ENCODE results near the gene UBE2D3.
A peak's percentile ranks its signal among the peaks of the same experiment; 100 is the strongest.
"Not testable (repeated sequence)": the region's sequence is repeated elsewhere in the genome, so short reads cannot be mapped to it uniquely, and the experiment has no call there.

Gene UBE2D3

DNA sequence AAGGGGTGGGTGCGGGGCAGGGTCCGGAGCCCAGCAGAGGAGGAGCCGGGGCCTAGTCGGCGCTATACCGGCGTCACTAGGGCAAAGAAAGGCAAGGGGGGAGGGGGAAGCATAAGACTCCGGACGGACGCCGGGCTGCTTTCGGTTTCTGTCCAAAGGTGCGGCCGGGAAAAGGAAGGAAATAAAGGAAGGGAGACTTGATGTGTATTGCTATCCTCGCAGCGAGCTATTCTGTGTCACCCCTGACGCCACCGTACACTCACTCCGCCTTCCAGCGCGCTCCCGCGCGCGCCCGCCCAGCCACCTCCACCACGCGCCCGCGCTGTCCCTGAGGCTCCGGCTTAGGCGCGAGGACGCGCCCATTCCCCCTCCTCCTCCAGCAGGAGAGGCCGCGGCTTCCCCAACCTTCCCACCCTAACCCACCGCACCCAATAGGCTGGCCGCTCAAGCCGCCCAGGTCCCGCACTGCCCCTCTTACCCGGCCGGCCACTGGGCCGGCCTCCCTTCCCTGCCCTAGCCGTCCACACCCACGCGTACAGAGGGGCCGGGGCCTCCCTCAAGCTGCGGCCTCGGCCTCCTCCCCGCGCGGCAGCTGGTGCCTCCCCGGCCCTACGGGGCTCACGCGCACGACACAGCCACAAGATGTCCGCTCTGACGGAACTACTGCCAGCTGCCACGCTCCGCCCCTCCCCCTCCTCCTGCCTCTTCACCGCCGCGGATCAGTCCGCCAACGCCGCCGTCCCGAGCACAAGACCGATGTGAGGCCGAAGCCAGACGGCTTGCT lies at the start of gene UBE2D3:
Gene UBE2D3, minus strand, starts transcription at position 662 of the 784 bp plus-strand sequence. CDS start 1,043 bp downstream, outside the sequence.
- DNase-seq (ENCODE audit: low spot score) = peak; percentile 92

DNA sequence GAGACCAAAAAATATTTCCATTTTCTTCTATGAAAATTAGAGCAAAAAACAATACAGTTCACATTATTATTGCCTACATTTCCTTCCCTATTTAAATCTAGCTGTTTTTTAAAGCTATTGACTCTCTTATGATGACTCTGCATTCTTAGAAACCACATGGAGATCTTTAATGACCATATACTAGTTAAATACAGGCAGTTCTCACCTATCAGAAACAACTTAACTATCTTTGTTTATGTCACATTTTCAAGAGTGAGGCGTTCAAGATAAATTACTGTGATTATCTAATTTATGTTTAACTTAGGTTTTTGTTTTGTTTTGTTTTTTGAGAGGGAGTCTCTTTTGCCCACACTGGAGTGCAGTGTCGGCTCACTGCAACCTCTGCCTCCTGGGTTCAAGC lies 44.4 kb upstream of the UBE2D3 start:
- peak; percentile 23 for DNase-seq (ENCODE audit: low spot score)

DNA sequence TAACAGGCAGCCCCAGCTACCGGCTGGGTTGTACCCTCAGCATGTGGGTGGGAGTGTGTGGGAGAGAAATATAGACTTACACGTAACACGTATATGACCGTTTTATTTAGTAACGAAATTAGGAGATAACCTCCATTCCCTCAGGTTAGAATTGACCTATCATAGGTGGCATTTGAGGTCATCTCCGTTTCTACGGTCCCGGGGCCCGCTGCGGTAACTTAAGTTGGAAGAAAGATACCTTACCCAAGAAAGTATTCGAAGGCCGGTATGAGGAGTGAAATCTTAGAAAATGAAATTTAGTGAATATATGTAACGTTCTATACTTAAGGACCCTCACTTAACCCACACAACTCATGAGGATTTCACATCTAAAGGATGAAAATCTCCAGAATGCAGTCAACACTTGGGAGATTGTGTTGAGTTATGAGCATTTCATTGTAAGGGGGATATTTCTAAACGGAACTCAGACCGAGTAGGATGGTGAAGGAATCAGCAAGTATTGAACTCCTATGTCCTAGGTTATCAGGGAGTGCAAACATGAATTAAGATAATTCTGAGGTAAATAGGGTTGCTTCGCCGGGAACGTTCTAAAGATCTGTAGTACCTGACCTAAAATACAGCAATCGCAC lies 42.3 kb upstream of the UBE2D3 start:
- peak; percentile 23 for DNase-seq (ENCODE audit: low spot score)

DNA sequence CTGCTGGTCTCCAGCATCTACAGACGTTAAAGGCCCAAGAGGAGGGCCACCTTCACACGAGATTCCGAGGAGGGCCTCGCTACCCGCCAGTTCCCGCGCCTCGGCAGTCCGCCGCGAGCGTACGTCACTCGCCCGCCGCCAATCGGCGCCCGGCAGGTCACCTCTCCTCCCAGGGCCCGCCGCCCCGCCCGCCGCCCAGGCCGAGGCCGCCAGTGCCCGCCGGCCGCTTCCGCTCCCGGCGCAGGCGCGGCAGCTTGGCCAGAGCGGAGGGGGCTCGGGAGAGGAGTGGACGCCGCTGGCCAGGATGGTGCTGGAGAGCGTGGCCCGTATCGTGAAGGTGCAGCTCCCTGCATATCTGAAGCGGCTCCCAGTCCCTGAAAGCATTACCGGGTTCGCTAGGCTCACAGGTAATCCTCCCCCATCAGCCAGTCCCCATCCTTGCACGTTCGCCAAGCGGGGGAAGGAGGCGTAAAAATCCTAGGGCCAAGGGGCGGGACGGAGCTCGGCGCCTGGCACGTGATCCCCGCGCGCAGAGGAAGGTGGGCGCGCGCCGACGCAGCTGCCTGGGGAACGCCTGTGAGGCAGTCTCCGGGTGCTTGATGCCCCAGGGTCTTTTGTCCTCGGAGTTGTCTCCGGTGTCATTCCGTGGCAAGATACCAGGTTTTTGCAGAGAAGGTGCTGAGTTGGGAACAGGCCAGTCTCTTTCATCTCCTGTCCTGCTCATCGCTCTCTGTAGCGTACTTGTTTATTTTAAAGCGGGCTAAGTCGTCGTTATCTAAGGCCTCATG lies 41.6 kb upstream of the UBE2D3 start, which contains the start of gene CISD2:
Gene CISD2, plus strand, starts transcription at position 212 of the 788 bp plus-strand sequence. Its CDS starts 93 bp downstream, at position 305.
- peak; percentile 94 for DNase-seq (ENCODE audit: low spot score)

DNA sequence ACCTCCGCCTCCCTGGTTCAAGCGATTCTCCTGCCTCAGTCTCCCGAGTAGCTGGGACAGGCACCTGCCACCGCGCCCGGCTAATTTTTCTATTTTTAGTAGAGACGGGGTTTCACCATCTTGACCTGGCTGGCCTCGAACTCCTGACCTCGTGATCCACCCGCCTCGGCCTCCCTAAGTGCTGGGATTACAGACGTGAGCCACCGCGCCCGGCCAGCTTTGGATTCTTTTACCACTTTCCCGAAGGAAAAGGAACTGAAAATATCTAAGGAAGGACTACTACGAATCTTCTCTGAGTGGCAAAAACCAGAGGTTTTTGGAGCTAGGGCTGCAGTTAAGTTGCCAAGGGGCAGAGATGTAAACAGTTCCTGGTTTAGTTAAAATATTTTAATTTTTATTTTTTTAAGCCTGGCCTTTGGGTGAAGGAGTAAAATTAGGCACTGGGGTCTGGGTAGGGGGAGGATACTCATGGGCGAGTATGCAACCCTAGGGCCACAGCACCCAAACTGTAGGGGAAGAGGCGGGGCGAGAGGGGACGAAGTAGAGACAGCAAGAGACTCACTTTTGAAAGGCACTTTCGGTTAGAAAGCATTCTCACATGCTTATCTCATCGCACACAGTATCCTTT lies 40.9 kb upstream of the UBE2D3 start:
- DNase-seq (ENCODE audit: low spot score) = no peak

GRCh38 chr4:102867278-102868152 lies 40.2 kb upstream of the UBE2D3 start:
- DNase-seq (ENCODE audit: low spot score) = peak; percentile 77

DNA sequence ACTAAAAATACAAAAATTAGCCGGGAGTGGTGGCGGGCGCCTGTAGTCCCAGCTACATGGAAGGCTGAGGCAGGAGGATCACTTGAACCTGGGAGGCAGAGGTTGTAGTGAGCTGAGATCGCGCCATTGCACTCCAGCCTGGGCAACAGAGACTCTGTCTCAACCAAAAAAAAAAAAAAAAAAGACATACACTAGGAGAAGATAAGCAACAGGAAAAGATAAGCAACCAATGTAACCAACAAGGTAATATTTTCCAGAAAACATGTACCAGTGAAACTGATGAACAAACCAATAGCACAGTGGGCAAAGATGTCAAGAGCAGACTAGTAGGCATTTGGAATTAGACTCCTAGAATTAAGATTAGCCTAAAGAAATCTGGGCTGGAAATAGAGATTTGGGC lies 38.0 kb upstream of the UBE2D3 start:
- not testable (repeated sequence) for DNase-seq (ENCODE audit: low spot score)

DNA sequence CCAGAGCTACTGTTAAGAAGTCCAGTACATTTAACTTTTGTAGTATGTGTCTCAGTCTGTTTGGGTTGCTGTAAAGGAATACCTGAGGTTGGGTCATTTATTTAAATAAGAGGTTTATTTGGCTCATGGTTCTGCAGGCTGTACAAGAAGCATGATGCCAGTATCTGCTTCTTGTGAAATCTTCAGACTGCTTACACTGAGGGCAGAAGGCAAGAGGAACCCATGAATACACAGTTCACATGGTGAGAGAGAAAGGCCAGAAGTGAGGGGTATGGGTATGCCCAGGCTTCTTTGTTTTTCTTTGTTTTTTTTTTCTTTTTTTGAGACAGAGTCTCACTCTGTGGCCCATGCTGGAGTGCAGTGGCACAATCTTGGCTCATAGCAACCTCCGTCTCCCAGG lies 35.4 kb upstream of the UBE2D3 start:
- DNase-seq (ENCODE audit: low spot score) = no peak

- no peak for DNase-seq (ENCODE audit: low spot score)
Measured at GRCh38 chr4:102862016-102862415, 34.7 kb upstream of the UBE2D3 start.

DNA sequence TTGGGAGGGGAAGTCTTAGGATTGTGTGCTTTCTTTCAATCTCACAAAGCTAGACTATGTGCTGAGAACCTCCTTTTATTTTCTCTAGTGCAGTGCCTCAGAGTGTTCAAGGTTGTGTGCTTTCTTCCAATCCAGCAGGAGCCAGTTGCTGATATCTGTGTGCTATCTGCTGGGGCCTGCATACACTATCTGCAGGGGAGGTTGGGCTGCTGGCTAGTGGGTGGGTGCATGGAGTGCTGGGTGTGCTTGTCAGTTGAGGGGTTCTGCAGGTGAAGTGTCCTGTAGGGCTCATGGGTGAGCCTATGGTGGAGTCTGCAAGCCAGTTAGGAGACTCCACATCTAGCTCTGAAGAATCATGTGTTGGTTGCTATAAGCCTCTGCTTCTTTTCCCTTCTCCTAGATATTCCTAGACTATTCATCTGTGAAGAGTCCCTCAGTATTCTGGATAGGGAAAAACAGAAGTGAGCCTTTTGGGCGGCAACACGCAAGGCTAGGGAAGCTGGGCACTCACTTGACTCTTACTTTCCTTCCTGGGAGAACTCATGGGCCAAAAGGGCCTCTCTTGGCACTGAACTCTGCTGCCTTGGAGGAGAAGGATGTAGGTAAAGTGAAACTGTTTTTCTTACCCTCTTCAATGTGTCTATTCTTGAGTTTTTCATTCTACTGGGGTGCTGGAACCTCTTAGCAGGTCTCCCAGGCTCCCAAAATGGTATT lies 33.4 kb upstream of the UBE2D3 start:
- DNase-seq (ENCODE audit: low spot score) = no peak

DNA sequence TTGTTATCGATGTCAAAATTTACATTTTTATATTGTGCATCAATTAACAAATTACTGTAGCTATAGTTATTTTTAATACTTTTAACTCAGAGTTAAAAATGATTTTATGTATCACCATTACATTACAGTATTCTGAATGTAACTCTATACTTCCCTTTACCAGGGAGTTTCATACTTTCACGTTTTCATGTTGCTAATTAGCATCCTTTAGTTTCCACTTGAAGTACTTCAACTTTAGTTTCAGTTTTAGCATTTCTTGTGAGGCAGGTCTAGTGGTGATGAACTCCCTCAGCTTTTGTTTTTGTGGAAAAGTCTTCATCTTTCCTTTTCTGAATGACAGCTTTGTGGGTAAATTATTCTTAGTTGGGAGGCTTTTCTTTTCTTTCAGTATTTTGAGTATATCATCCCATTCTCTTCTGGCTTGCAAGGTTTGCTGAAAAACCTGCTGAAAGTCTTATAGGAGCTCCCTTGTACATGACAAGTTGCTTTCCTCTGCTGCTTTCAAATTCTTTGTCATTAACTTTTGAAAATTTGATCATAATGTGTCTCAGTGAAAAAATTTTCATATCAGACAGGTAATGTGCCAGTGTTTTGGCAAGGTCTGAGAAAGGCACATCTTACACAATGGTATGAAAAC lies 31.6 kb upstream of the UBE2D3 start:
- no peak for DNase-seq (ENCODE audit: low spot score)

GRCh38 chr4:102850370-102850769 lies 23.0 kb upstream of the UBE2D3 start:
- no peak for DNase-seq (ENCODE audit: low spot score)

- DNase-seq (ENCODE audit: low spot score) = no peak
Measured at GRCh38 chr4:102849579-102850104, 22.3 kb upstream of the UBE2D3 start.

DNA sequence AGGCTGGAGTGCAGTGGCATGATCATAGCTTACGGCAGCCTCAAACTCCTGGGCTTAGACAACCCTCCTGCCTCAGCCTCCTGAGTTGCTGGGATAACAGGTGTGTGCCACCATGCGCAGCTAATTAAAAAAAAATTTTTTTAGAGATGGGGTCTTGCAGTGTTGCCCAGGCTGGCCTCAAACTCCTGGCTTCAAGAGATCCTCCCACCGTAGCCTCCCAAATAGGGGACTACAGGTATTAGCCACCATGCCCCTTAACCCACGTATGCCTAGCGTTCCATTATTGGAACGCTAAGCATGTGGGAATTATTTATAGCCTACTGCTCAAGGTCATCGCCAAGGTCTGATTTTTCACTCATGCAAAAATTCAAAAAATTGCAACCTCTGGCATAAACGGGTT lies 20.3 kb upstream of the UBE2D3 start:
- no peak for DNase-seq (ENCODE audit: low spot score)

- no peak for DNase-seq (ENCODE audit: low spot score)
Measured at GRCh38 chr4:102843938-102844337, 16.6 kb upstream of the UBE2D3 start.

- DNase-seq (ENCODE audit: low spot score) = no peak
Measured at GRCh38 chr4:102843273-102843672, 15.9 kb upstream of the UBE2D3 start.

DNA sequence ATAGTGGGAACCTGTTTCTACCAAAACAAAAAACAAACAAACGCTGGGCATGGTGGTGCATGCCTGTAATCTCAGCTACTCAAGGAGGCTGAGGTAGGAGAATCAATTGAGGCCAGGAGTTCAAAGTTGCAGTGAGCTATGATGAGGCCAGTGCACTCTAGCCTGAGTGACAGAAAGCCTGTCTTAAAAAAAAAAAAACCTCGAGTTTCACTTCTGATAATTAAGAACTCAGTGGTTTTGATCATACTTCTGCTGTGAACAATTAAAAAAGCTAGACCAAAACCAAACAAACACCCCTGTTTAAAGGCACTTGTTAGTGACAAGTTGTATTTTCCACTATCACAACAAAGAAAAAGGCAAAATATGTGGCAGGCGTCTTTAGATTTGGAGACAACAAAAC lies 15.0 kb upstream of the UBE2D3 start:
- DNase-seq (ENCODE audit: low spot score) = no peak

DNA sequence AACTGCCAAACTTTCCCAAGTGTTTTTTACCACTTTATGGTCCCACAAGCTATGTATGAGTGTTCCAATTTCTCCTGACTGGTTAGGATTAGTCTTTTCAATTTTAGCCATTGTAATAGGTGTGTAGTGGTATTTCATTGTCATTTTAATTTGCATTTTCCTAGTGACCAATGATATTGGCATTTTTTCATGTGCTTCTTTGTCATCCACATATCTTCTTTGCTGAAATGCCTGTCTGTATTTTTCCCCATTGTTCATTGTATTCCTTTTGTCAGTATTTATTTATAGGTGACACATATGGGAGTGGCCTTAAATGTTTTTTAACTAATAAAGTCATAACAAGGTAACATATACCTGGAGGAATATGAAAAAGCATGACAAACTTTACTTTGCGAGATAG lies 9.2 kb upstream of the UBE2D3 start:
- no peak for DNase-seq (ENCODE audit: low spot score)

DNA sequence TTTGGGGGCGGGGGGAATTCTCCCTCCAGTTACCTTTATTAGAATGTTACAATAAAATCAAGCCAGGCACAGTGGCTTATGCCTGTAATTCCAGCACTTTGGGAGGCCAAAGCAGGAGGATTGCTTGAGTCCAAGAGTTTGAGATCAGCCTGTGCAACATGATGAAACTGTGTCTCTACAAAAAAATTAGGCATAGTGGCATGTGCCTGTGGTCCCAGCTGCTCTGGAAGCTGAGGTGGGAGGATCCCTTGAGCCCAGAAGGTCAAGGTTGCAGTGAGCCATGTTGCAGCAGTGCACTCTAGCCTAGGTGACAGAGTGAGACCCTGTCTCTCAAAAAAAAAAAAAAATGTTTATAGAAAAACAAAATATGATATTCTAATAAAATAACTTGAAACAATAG lies 5.3 kb upstream of the UBE2D3 start:
- no peak for DNase-seq (ENCODE audit: low spot score)

- DNase-seq (ENCODE audit: low spot score) = no peak
Measured at GRCh38 chr4:102832105-102832504, 4.8 kb upstream of the UBE2D3 start.

All from RKO (cell line).